ENCODE data around the gene AFG3L2.

GRCh38 chr18:12281861-12282260, 95.2 kb downstream of the AFG3L2 start:
- TF ChIP-seq POLR2AphosphoS5 (IDR thresholded peaks at IDR 0.05; ENCODE audit: borderline replicate concordance, low read depth, low read length) (no peak), EZH2 (IDR thresholded peaks at IDR 0.05) (no peak)

All from SK-N-MC (cell line).